ENCODE results near the gene EFNA5.

EFNA5 gene

GRCh38 chr5:107636555-107636954 is 34.2 kb downstream of the EFNA5 start:
- no peak for DNase-seq

- no peak for DNase-seq
Measured at GRCh38 chr5:107636068-107636467, 34.7 kb downstream of the EFNA5 start.

- DNase-seq = no peak
Measured at GRCh38 chr5:107634981-107635848, 35.5 kb downstream of the EFNA5 start.

GRCh38 chr5:107633171-107633901 is 37.4 kb downstream of the EFNA5 start:
- no peak for DNase-seq

GRCh38 chr5:107631805-107632362 is 38.9 kb downstream of the EFNA5 start:
- DNase-seq = no peak

- DNase-seq = no peak
Measured at GRCh38 chr5:107630184-107630583, 40.6 kb downstream of the EFNA5 start.

- DNase-seq = no peak
Measured at GRCh38 chr5:107624235-107624634, 46.5 kb downstream of the EFNA5 start.

- DNase-seq = no peak
Measured at GRCh38 chr5:107621089-107621488, 49.6 kb downstream of the EFNA5 start.

- DNase-seq = no peak
Measured at GRCh38 chr5:107619781-107620180, 51.0 kb downstream of the EFNA5 start.

GRCh38 chr5:107618242-107618641 is 52.5 kb downstream of the EFNA5 start:
- no peak for DNase-seq

- no peak for DNase-seq
Measured at GRCh38 chr5:107617052-107617451, 53.7 kb downstream of the EFNA5 start.

GRCh38 chr5:107616213-107616612 is 54.5 kb downstream of the EFNA5 start:
- no peak for DNase-seq

GRCh38 chr5:107615299-107615817 is 55.4 kb downstream of the EFNA5 start:
- DNase-seq = no peak

GRCh38 chr5:107612541-107612940 is 58.2 kb downstream of the EFNA5 start:
- no peak for DNase-seq

GRCh38 chr5:107610798-107611197 is 59.9 kb downstream of the EFNA5 start:
- no peak for DNase-seq

GRCh38 chr5:107607671-107608345 is 62.9 kb downstream of the EFNA5 start:
- no peak for DNase-seq

- no peak for DNase-seq
Measured at GRCh38 chr5:107607196-107607595, 63.5 kb downstream of the EFNA5 start.

GRCh38 chr5:107605596-107606125 is 65.1 kb downstream of the EFNA5 start:
- DNase-seq = peak; percentile 32

- no peak for DNase-seq
Measured at GRCh38 chr5:107604990-107605389, 65.7 kb downstream of the EFNA5 start.

- DNase-seq = no peak
Measured at GRCh38 chr5:107604146-107604910, 66.4 kb downstream of the EFNA5 start.

- DNase-seq = no peak
Measured at GRCh38 chr5:107603349-107603748, 67.4 kb downstream of the EFNA5 start.

GRCh38 chr5:107602896-107603295 is 67.8 kb downstream of the EFNA5 start:
- DNase-seq = no peak
